GM23248 (cell line): Measurements from ENCODE around the gene RNF213. TPM values are rescaled to one million over a fixed set of nuclear protein-coding genes. Genes with fewer than 3 reads are reported as not detected.
"Not testable (repeated sequence)": the region's sequence is repeated elsewhere in the genome, so short reads cannot be mapped to it uniquely, and the experiment has no call there.

Source experiments
- DNase-seq: peaks from one replicate; pipeline ENCODE4 v3.0.0-alpha.2; 2015
- H2AFZ ChIP-seq: fragments of 200-600 bp; sonication (generic); 2 replicates; pipeline ENCODE4 v1.6.1; 2016; ENCODE audit warnings: antibody characterized with exemption
- H3F3A ChIP-seq: fragments of 200-600 bp; sonication (generic); 2 replicates; pipeline ENCODE4 v1.6.1; 2016; ENCODE audit warnings: mild to moderate bottlenecking, antibody characterized with exemption, mixed run types; ENCODE audit not compliant: insufficient read depth
- H3K27ac ChIP-seq: fragments of 200-600 bp; sonication (generic); 2 replicates; pipeline ENCODE4 v1.5.1; 2016; ENCODE audit warnings: mild to moderate bottlenecking
- H3K27me3 ChIP-seq: fragments of 200-600 bp; sonication (generic); replicated peaks from 2 replicates; pipeline ENCODE4 v1.6.1; 2016; ENCODE audit warnings: mild to moderate bottlenecking; ENCODE audit not compliant: insufficient read depth
- H3K36me3 ChIP-seq: fragments of 200-600 bp; sonication (generic); 2 replicates; pipeline ENCODE4 v1.6.1; 2016; ENCODE audit warnings: low read depth, mild to moderate bottlenecking
- H3K4me1 ChIP-seq: fragments of 200-600 bp; sonication (generic); 2 replicates; pipeline ENCODE4 v1.6.1; 2016; ENCODE audit warnings: mild to moderate bottlenecking; ENCODE audit not compliant: insufficient read depth
- H3K4me2 ChIP-seq: fragments of 200-600 bp; sonication (generic); one replicate; pipeline ENCODE4 v1.6.1; 2016; ENCODE audit warnings: mild to moderate bottlenecking; ENCODE audit not compliant: unreplicated experiment
- H3K4me3 ChIP-seq: fragments of 200-600 bp; sonication (generic); 2 replicates; pipeline ENCODE4 v1.5.1; 2016; ENCODE audit warnings: mild to moderate bottlenecking
- H3K79me2 ChIP-seq: fragments of 200-600 bp; sonication (generic); 2 replicates; pipeline ENCODE4 v1.6.1; 2016; ENCODE audit warnings: mild to moderate bottlenecking; ENCODE audit not compliant: insufficient read depth
- H3K9ac ChIP-seq: fragments of 200-600 bp; sonication (generic); 2 replicates; pipeline ENCODE4 v1.6.1; 2016; ENCODE audit warnings: mild to moderate bottlenecking
- H3K9me2 ChIP-seq: fragments of 200-600 bp; sonication (generic); 2 replicates; pipeline ENCODE4 v1.6.1; 2016; ENCODE audit warnings: mixed run types, mild to moderate bottlenecking, moderate library complexity; ENCODE audit not compliant: insufficient read depth
- H3K9me3 ChIP-seq: fragments of 200-600 bp; sonication (generic); one replicate; pipeline ENCODE4 v1.6.1; 2017; ENCODE audit warnings: low read depth
- H4K20me1 ChIP-seq: fragments of 200-600 bp; sonication (generic); 2 replicates; pipeline ENCODE4 v1.6.0; 2016; ENCODE audit not compliant: insufficient read depth
- EZH2 ChIP-seq: fragments of 200-600 bp; sonication (generic); IDR thresholded peaks from 2 replicates; pipeline ENCODE4 v1.6.1; 2018; ENCODE audit warnings: antibody characterized with exemption, mild to moderate bottlenecking; ENCODE audit not compliant: insufficient read depth, poor library complexity, severe bottlenecking
- EZH2phosphoT487 ChIP-seq: fragments of 200-600 bp; sonication (generic); IDR thresholded peaks from 2 replicates; pipeline ENCODE4 v1.6.1; 2018; ENCODE audit warnings: antibody characterized with exemption, moderate library complexity, mild to moderate bottlenecking, low read depth; ENCODE audit not compliant: insufficient read depth
- WGBS, 2 experiments: methylation state at CpG; one replicate each; pipeline ENCODE4 v1.1.6; 2015 to 2017; ENCODE audit warnings: low lambda C conversion rate in 2 of 2, low coverage in 1 of 2; ENCODE audit errors: missing lambda C conversion rate in 2 of 2; 5-methylcytosine and 5-hydroxymethylcytosine counted together
- in situ Hi-C: fragments of 300-500 bp; cut with MboI; formaldehyde crosslinking; loops from 2 replicates; pipeline ENCODE4 v1.15.0; 2020
- polyA plus RNA-seq: library from polyadenylated mRNA; unstranded; fragments of >200 nt; fragmentation: Nextera tagmentation; extraction: Ambion mirVana; gene quantifications from 2 replicates; pipeline ENCODE4 v1.2.1, GENCODE V29; 2016
- total RNA-seq: library from RNA; depleted of rRNA; stranded (reverse); fragments of >200 nt; shearing (Covaris generic); gene quantifications from 2 replicates; pipeline ENCODE4 v1.2.3, GENCODE V29; 2014

The RNF213 gene
- total and polyA plus RNA-seq, 2 experiments from 2014 or later: 18.8 to 45.0 TPM

- no peaks in the 10 kb centered on the region for H3K9me3 ChIP-seq
- H3F3A ChIP-seq: no peaks in the 10 kb centered on the region
- no peak overlapping the region for H3K27ac ChIP-seq
- H3K4me1 ChIP-seq: no peaks in the 10 kb centered on the region
- TF ChIP-seq EZH2 (no peak), EZH2phosphoT487 (no peak)
- H3K9ac ChIP-seq: no peak overlapping the region
- H3K4me2 ChIP-seq: no peak overlapping the region
- in situ Hi-C loops: no loop called here
- H3K79me2 ChIP-seq: no peaks in the 10 kb centered on the region
- 86 to 89% methylated on average over 4 of the region's 4 CpGs for WGBS, 2 experiments
- no peaks in the 10 kb centered on the region for H4K20me1 ChIP-seq
- H2AFZ ChIP-seq: no peak overlapping the region
- H3K9me2 ChIP-seq: no peaks in the 10 kb centered on the region
- H3K27me3 ChIP-seq: no peaks in the 10 kb centered on the region
- H3K36me3 ChIP-seq: no peaks in the 10 kb centered on the region
- H3K4me3 ChIP-seq: no peak overlapping the region
- no peak for DNase-seq
Observed at GRCh38 chr17:80402959-80403358, 142.3 kb downstream of the RNF213 start.

- Histone ChIP-seq H3K4me3 (no peak overlapping the region), H3K4me1 (no peaks in the 10 kb centered on the region), H4K20me1 (no peaks in the 10 kb centered on the region), H3K79me2 (no peaks in the 10 kb centered on the region), H3F3A (no peaks in the 10 kb centered on the region), H3K9me3 (no peaks in the 10 kb centered on the region), H3K9ac (no peak overlapping the region), H3K27me3 (no peaks in the 10 kb centered on the region), H3K27ac (no peak overlapping the region), H3K36me3 (no peaks in the 10 kb centered on the region), H3K9me2 (no peaks in the 10 kb centered on the region), H2AFZ (no peak overlapping the region), H3K4me2 (no peak overlapping the region)
- no peak for DNase-seq
- in situ Hi-C loops: no loop called here
- 65 to 67% methylated on average over 8 of the region's 8 CpGs for WGBS, 2 experiments
- TF ChIP-seq EZH2: no peak
- TF ChIP-seq EZH2phosphoT487: no peak
Observed at GRCh38 chr17:80406146-80406545, 145.5 kb downstream of the RNF213 start.

- H3K9ac ChIP-seq, H4K20me1 ChIP-seq, H3K36me3 ChIP-seq, H3K9me3 ChIP-seq, H3K27ac ChIP-seq, H3K27me3 ChIP-seq, H3K4me3 ChIP-seq, H2AFZ ChIP-seq, H3K4me1 ChIP-seq, H3F3A ChIP-seq, H3K9me2 ChIP-seq, DNase-seq, H3K79me2 ChIP-seq, in situ Hi-C loops, H3K4me2 ChIP-seq: not testable (repeated sequence)
- whole genome bisulfite sequencing, 2 experiments: 70 to 75% methylated on average over 5 of the region's 5 CpGs
Observed at GRCh38 chr17:80407917-80408316, 147.3 kb downstream of the RNF213 start.

GRCh38 chr17:80408872-80409271 is 148.2 kb downstream of the RNF213 start:
- Histone ChIP-seq H3K4me2 (no peak overlapping the region), H4K20me1 (no peaks in the 10 kb centered on the region), H3K4me3 (no peak overlapping the region), H3K27ac (no peak overlapping the region), H3K9me3 (no peaks in the 10 kb centered on the region), H3K4me1 (no peaks in the 10 kb centered on the region), H3F3A (no peaks in the 10 kb centered on the region), H3K79me2 (no peaks in the 10 kb centered on the region), H3K27me3 (no peaks in the 10 kb centered on the region), H3K9ac (no peak overlapping the region), H3K36me3 (no peaks in the 10 kb centered on the region), H2AFZ (no peak overlapping the region), H3K9me2 (no peaks in the 10 kb centered on the region)
- TF ChIP-seq EZH2phosphoT487: no peak
- no peak for TF ChIP-seq EZH2
- 18 to 19% methylated on average over 6 of the region's 6 CpGs for WGBS, 2 experiments
- DNase-seq: peak; percentile 34
- in situ Hi-C loops: no loop called here

- Histone ChIP-seq H3K4me3 (no peak overlapping the region), H3K27ac (no peak overlapping the region), H3F3A (no peaks in the 10 kb centered on the region), H3K9ac (no peak overlapping the region), H3K9me2 (no peaks in the 10 kb centered on the region), H3K27me3 (no peaks in the 10 kb centered on the region), H3K36me3 (no peaks in the 10 kb centered on the region), H3K79me2 (no peaks in the 10 kb centered on the region), H3K9me3 (no peaks in the 10 kb centered on the region), H3K4me2 (no peak overlapping the region), H4K20me1 (no peaks in the 10 kb centered on the region), H3K4me1 (no peaks in the 10 kb centered on the region), H2AFZ (no peak overlapping the region)
- in situ Hi-C loops: no loop called here
- no peak for DNase-seq
- 82 to 85% methylated on average over 13 of the region's 13 CpGs for WGBS, 2 experiments
- TF ChIP-seq EZH2phosphoT487 (no peak), EZH2 (no peak)
Observed at GRCh38 chr17:80409626-80410025, 149.0 kb downstream of the RNF213 start.

- H3K79me2 ChIP-seq, H3K4me1 ChIP-seq, H3F3A ChIP-seq, H3K27ac ChIP-seq, H3K9ac ChIP-seq, H3K4me2 ChIP-seq, H3K9me3 ChIP-seq, H3K27me3 ChIP-seq, in situ Hi-C loops, H3K36me3 ChIP-seq, H4K20me1 ChIP-seq, H3K9me2 ChIP-seq, H3K4me3 ChIP-seq, DNase-seq, H2AFZ ChIP-seq: not testable (repeated sequence)
- WGBS, 2 experiments: 67 to 72% methylated on average over 16 of the region's 16 CpGs
Observed at GRCh38 chr17:80410441-80411087, 149.9 kb downstream of the RNF213 start.
